GM23338 (cell line): ENCODE results near the gene RBM24.

Experiments used
- CREB1 ChIP-seq: fragments of 250-450 bp; sonication (Bioruptor Pico); IDR thresholded peaks from 2 replicates; pipeline ENCODE4 v1.5.0; 2020; ENCODE audit warnings: low read depth, mild to moderate bottlenecking, moderate library complexity
- CTCF ChIP-seq, 2 experiments: fragments of 200-600 bp in 1 of 2; sonication (generic) in 1 of 2; conservative IDR thresholded peaks; 2 replicates each; pipeline versions ENCODE4 v1.5.1 to v1.6.1; 2016 to 2017; ENCODE audit warnings: antibody characterized with exemption in 2 of 2, low read depth in 2 of 2, mild to moderate bottlenecking in 2 of 2, moderate library complexity in 1 of 2
- ETS1 ChIP-seq: IDR thresholded peaks from 2 replicates; pipeline ENCODE4 v1.6.1; 2016; ENCODE audit warnings: antibody characterized with exemption
- EZH2 ChIP-seq: fragments of 200-600 bp; sonication (generic); IDR thresholded peaks from one replicate; pipeline ENCODE4 v1.8.0; 2017; ENCODE audit warnings: antibody characterized with exemption, mild to moderate bottlenecking, low read depth; ENCODE audit not compliant: unreplicated experiment
- EZH2phosphoT487 ChIP-seq: fragments of 200-600 bp; sonication (generic); IDR thresholded peaks from one replicate; pipeline ENCODE4 v1.8.1; 2018; ENCODE audit warnings: antibody characterized with exemption; ENCODE audit not compliant: unreplicated experiment
- JUNB ChIP-seq: IDR thresholded peaks from one replicate; pipeline ENCODE4 v1.6.1; 2016; ENCODE audit warnings: antibody characterized with exemption; ENCODE audit not compliant: unreplicated experiment
- POLR2AphosphoS5 ChIP-seq: IDR thresholded peaks from 2 replicates; pipeline ENCODE4 v1.6.1; 2016; ENCODE audit warnings: antibody characterized with exemption, low read depth
- REST ChIP-seq: IDR thresholded peaks from one replicate; pipeline ENCODE4 v1.6.1; 2018; ENCODE audit warnings: antibody characterized with exemption; ENCODE audit not compliant: unreplicated experiment
- ZNF114 ChIP-seq: fragments of 250-450 bp; sonication (Bioruptor Pico); IDR thresholded peaks from 2 replicates; pipeline ENCODE4 v1.5.0; 2020; ENCODE audit warnings: mild to moderate bottlenecking, moderate library complexity
- ZNF331 ChIP-seq: fragments of 250-450 bp; sonication (Bioruptor Pico); IDR thresholded peaks from 2 replicates; pipeline ENCODE4 v1.5.0; 2020; ENCODE audit warnings: low read depth, mild to moderate bottlenecking, moderate library complexity

- TF ChIP-seq CTCF (conservative IDR thresholded peaks at IDR 0.05; ENCODE audit: low read depth in 2 of 2) (no peak), CREB1 (CRISPR knock-in tag) (no peak), POLR2AphosphoS5 (no peak), EZH2phosphoT487 (no peak), REST (no peak), JUNB (no peak), ZNF331 (CRISPR knock-in tag) (no peak), EZH2 (no peak), ETS1 (no peak), ZNF114 (CRISPR knock-in tag) (no peak)
Observed at GRCh38 chr6:17289630-17290061, 8.5 kb downstream of the RBM24 start.
